ENCODE data around the gene TCEAL3. TPM values are rescaled to one million over a fixed set of nuclear protein-coding genes. Genes with fewer than 3 reads are reported as not detected.

TCEAL3 gene
- total RNA-seq (28.6 and 28.7 TPM in 2 replicates), polyA plus RNA-seq (91.7 and 117 TPM in 2 replicates)

DNA sequence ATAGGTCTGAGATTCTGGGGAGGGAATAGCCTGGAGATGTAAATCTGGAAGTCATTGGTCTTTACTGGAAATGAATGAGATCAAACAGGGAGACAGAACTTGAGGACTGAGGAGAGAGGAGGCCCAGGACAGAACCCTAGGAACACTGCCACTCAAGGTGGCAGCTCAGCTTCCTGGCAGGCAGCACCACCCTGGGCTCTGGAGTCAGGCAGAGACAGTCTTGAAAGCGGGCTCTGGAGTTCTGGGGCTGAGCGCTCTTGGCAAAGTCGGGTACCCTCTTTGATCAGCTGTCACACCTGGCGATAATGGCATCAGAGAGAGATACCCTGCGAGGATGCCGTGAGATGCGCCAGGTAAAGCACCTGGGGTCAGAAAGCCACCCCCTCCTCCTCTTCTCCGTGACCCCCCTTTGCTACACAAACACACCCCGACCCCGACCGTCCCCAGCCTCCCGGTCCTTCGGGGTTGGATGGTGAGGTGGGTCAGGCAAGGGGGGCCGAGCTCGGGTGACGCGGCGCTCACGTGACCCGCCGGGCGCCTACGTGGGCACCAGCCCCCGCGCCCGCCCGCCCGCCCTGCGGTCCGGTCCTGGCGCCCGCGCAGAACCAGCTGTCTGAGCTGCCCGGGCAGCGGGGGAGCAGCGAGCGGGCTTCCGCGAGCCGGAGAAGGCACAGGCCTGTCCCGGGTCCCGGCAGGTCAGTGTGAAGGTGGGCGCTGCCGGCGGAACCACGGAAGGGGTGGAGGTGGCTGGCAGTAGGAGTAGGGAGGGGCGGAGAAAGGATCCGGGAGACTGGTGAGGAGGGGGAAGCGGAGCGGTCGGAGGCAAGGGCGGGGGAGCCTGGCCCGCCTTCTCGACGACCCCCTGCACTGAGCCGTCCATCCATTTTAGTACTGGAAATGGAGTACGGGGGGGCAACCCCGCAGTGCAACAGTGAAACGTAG, at the start of gene TCEAL3:
Gene TCEAL3 (plus strand): TSS at position 600 of the 942 bp plus-strand sequence. CDS start 1,102 bp downstream, outside the sequence.
- TF ChIP-seq EZH2 (IDR thresholded peaks at IDR 0.05; ENCODE audit: borderline replicate concordance) (no peak), EZH2phosphoT487 (IDR thresholded peaks at IDR 0.05; ENCODE audit: low read depth, severe bottlenecking, unreplicated experiment) (no peak)
- TF ChIP-seq, protein P1, sequence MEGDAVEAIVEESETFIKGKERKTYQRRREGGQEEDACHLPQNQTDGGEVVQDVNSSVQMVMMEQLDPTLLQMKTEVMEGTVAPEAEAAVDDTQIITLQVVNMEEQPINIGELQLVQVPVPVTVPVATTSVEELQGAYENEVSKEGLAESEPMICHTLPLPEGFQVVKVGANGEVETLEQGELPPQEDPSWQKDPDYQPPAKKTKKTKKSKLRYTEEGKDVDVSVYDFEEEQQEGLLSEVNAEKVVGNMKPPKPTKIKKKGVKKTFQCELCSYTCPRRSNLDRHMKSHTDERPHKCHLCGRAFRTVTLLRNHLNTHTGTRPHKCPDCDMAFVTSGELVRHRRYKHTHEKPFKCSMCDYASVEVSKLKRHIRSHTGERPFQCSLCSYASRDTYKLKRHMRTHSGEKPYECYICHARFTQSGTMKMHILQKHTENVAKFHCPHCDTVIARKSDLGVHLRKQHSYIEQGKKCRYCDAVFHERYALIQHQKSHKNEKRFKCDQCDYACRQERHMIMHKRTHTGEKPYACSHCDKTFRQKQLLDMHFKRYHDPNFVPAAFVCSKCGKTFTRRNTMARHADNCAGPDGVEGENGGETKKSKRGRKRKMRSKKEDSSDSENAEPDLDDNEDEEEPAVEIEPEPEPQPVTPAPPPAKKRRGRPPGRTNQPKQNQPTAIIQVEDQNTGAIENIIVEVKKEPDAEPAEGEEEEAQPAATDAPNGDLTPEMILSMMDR (IDR thresholded peaks at IDR 0.05; ENCODE audit: poor library complexity), result no peak
- Histone ChIP-seq H4K20me1 (ENCODE audit: insufficient read depth, poor library complexity, severe bottlenecking) (no peaks in the 10 kb centered on the region), H3K9me3 (ENCODE audit: low read depth) (no peaks in the 10 kb centered on the region), H3K36me3 (replicated peaks; ENCODE audit: insufficient read depth, low read depth) (no peaks in the 10 kb centered on the region), H2AFZ (peak within 1 kb of the TSS; percentile 89), H3K27ac (peak within 1 kb of the TSS; percentile 92), H3K27me3 (no peaks in the 10 kb centered on the region), H3K4me2 (peak within 1 kb of the TSS; percentile 79), H3K9me2 (replicated peaks; ENCODE audit: insufficient read depth) (no peaks in the 10 kb centered on the region), H3K4me1 (ENCODE audit: insufficient read depth) (no peaks in the 10 kb centered on the region), H3K79me2 (peaks cover 24% of the 10 kb centered on the region), H3K4me3 (peak within 1 kb of the TSS; percentile 86)
- 23% methylated on average over 23 of the region's 59 CpGs for WGBS (ENCODE audit: low lambda C conversion rate, missing lambda C conversion rate)
- DNase-seq (ENCODE audit: low spot score), result peak; percentile 85

DNA sequence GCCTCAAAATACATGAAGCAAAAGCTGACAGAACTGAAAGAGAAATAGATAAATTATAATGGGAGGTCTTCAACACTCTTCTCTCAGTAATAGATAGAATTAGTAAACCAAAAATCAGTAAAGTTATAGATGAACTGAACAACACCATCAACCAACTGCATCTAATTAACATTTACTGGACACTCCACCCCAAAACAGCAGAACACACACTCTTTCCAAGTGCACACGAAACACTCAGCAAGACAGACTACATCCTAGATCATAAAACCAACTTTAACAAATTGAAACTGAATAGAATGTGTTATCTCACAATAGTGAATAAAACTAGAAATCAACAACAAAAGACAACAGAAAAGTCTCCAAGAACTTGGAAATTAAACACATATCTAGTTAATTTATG, 47.5 kb upstream of the TCEAL3 start:
- Histone ChIP-seq H3K27ac (no peak overlapping the region), H3K27me3 (no peaks in the 10 kb centered on the region), H2AFZ (no peak overlapping the region), H4K20me1 (ENCODE audit: insufficient read depth, poor library complexity, severe bottlenecking) (no peaks in the 10 kb centered on the region), H3K9me3 (ENCODE audit: low read depth) (no peaks in the 10 kb centered on the region), H3K4me1 (ENCODE audit: insufficient read depth) (no peaks in the 10 kb centered on the region), H3K79me2 (no peaks in the 10 kb centered on the region), H3K4me3 (no peak overlapping the region), H3K9me2 (replicated peaks; ENCODE audit: insufficient read depth) (no peaks in the 10 kb centered on the region), H3K36me3 (replicated peaks; ENCODE audit: insufficient read depth, low read depth) (no peaks in the 10 kb centered on the region), H3K4me2 (no peak overlapping the region)
- no peak for DNase-seq (ENCODE audit: low spot score)
- WGBS (ENCODE audit: low lambda C conversion rate, missing lambda C conversion rate), result 78% methylated on average over 1 of the region's 1 CpG
- TF ChIP-seq EZH2phosphoT487 (IDR thresholded peaks at IDR 0.05; ENCODE audit: low read depth, severe bottlenecking, unreplicated experiment) (no peak), EZH2 (IDR thresholded peaks at IDR 0.05; ENCODE audit: borderline replicate concordance) (no peak)
- TF ChIP-seq, protein P1 (IDR thresholded peaks at IDR 0.05; ENCODE audit: poor library complexity), result no peak

GRCh38 chrX:103562801-103563200, 45.0 kb upstream of the TCEAL3 start:
- TF ChIP-seq, protein P1 (IDR thresholded peaks at IDR 0.05; ENCODE audit: poor library complexity), result no peak
- no peak for TF ChIP-seq EZH2 (IDR thresholded peaks at IDR 0.05; ENCODE audit: borderline replicate concordance)
- no peak for TF ChIP-seq EZH2phosphoT487 (IDR thresholded peaks at IDR 0.05; ENCODE audit: low read depth, severe bottlenecking, unreplicated experiment)
- Histone ChIP-seq H3K9me2 (replicated peaks; ENCODE audit: insufficient read depth) (no peaks in the 10 kb centered on the region), H3K4me2 (no peak overlapping the region), H3K27ac (no peak overlapping the region), H3K79me2 (no peaks in the 10 kb centered on the region), H3K9me3 (ENCODE audit: low read depth) (no peaks in the 10 kb centered on the region), H4K20me1 (ENCODE audit: insufficient read depth, poor library complexity, severe bottlenecking) (no peaks in the 10 kb centered on the region), H3K4me1 (ENCODE audit: insufficient read depth) (no peaks in the 10 kb centered on the region), H2AFZ (no peak overlapping the region), H3K27me3 (no peaks in the 10 kb centered on the region), H3K36me3 (replicated peaks; ENCODE audit: insufficient read depth, low read depth) (no peaks in the 10 kb centered on the region), H3K4me3 (no peak overlapping the region)
- no peak for DNase-seq (ENCODE audit: low spot score)
- WGBS (ENCODE audit: low lambda C conversion rate, missing lambda C conversion rate), result 76% methylated on average over 2 of the region's 2 CpGs

All from hepatocyte (in vitro differentiated cells).